K562 (cell line): ENCODE results near the gene ZSWIM3. TPM values are rescaled to one million over a fixed set of nuclear protein-coding genes. Genes with fewer than 3 reads are reported as not detected.

ENCODE experiments used
- EGR1 ChIP-seq: fragments of 450-650 bp; conservative IDR thresholded peaks from 2 replicates; pipeline ENCODE4 v1.6.1; 2017; ENCODE audit warnings: mild to moderate bottlenecking
- U2AF2 ChIP-seq: fragments of 200-400 bp; formaldehyde crosslinking; optimal IDR thresholded peaks from 2 replicates; pipeline ENCODE3; 2017; ENCODE audit warnings: low read depth, mild to moderate bottlenecking, low read length
- ZNF384 ChIP-seq: IDR thresholded peaks from 2 replicates; pipeline ENCODE4 v1.6.1; 2012; ENCODE audit warnings: low read depth, low read length, improper control_type of control experiment
- polyA plus RNA-seq, 8 experiments: library from polyadenylated mRNA; depleted of rRNA in 4 of 8; stranded (reverse) in 5 of 8; unstranded in 3 of 8; fragments of >200 nt; fragmentation: Nextera tagmentation in 2 of 8; fragmentation: Illumina TruSeq in 1 of 8; extraction: Ambion mirVana in 2 of 8; extraction: Trizol in 1 of 8; gene quantifications; 2 replicates each; pipeline versions ENCODE4 v1.2.1 to v1.2.3, GENCODE V29; 2011 to 2014; ENCODE audit warnings: inconsistent platforms in 1 of 8, missing spikeins in 1 of 8
- total RNA-seq, 7 experiments: library from RNA; depleted of rRNA in 6 of 7; stranded (reverse); fragments of >200 nt in 6 of 7; fragmentation: Illumina TruSeq in 2 of 7; extraction: Trizol in 2 of 7; gene quantifications; 2 replicates each; pipeline versions ENCODE4 v1.2.1 to v1.2.3, GENCODE V29; 2011 to 2021; ENCODE audit warnings: low replicate concordance in 1 of 7
- TF ChIP-seq, protein P1 (sequence below): fragments of 450-650 bp; IDR thresholded peaks from 2 replicates; pipeline ENCODE4 v1.6.1; 2016; ENCODE audit warnings: mild to moderate bottlenecking, moderate library complexity
- TF ChIP-seq, protein P2 (sequence below), 3 experiments: fragments of 200-800 bp in 1 of 3; sonication (Bioruptor generic) in 1 of 3; sonication (generic) in 1 of 3; formaldehyde crosslinking in 1 of 3; IDR thresholded peaks; 2 replicates each; pipeline versions ENCODE4 v1.6.1 to v1.8.0; 2016 to 2022; ENCODE audit warnings: mild to moderate bottlenecking in 2 of 3, missing compliant biosample characterization in 2 of 3, missing genetic modification characterization in 2 of 3, missing genetic modification reagents in 1 of 3
- TF ChIP-seq, protein P3 (sequence below), 2 experiments: IDR thresholded peaks in 1 of 2; conservative IDR thresholded peaks in 1 of 2; 2 replicates each; pipeline ENCODE4 v1.6.1; 2016; ENCODE audit warnings: low read depth in 2 of 2, mild to moderate bottlenecking in 1 of 2, missing compliant biosample characterization in 1 of 2, missing genetic modification characterization in 1 of 2, moderate library complexity in 1 of 2
- TF ChIP-seq, protein P4 (sequence below): fragments of 250-450 bp; sonication (Bioruptor Pico); IDR thresholded peaks from 2 replicates; pipeline ENCODE4 v1.5.0; 2020; ENCODE audit warnings: mild to moderate bottlenecking, borderline replicate concordance

Gene ZSWIM3
- total and polyA plus RNA-seq, 9 of the 15 experiments (the other 6 are each of a cell fraction or from before 2014, with no cell fraction given): 1.7 to 4.3 (median 2.9) TPM

DNA sequence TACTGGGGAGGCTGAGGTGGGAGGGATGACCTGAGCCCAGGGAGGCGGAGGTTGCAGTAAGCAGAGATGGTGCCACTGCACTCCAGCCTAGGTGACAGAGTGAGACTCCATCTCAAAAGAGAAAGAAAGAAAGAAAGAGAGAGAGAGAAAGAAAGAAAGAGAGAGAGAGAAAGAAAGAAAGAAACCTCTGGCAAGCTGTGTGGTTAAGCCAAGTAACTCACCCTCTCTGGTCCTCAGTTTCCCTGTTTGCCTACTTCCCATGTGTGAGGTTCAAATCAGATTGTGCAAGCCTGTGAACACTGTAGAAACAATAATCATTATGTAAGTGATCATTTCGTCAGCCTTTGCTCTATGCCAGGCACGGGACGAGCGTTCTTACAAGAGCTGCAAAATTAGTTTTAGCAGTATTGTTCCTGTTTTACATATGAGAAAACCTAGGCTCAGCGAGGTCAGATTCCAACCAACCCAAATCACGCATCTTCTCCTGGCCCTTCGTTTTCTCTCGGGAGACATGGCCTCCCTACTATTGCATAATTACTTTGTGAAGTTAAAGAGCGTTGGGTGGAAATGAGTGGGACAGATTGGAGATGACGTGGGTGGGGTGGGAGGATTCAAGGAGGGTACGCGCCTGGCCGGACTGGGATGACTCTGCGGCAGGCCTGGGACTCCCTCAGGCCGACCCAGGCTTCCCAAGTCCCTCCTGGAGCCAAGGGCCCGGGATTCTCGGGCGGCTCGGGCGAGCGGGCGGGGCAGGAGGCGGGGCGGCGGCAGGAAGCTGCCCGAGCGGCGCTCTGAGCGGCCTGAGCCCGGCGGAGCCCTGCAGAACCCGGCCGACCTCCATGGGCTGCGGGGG lies 24.2 kb upstream of the ZSWIM3 start, which contains the start of gene SNX21 (continued):
- TF ChIP-seq, protein P1, sequence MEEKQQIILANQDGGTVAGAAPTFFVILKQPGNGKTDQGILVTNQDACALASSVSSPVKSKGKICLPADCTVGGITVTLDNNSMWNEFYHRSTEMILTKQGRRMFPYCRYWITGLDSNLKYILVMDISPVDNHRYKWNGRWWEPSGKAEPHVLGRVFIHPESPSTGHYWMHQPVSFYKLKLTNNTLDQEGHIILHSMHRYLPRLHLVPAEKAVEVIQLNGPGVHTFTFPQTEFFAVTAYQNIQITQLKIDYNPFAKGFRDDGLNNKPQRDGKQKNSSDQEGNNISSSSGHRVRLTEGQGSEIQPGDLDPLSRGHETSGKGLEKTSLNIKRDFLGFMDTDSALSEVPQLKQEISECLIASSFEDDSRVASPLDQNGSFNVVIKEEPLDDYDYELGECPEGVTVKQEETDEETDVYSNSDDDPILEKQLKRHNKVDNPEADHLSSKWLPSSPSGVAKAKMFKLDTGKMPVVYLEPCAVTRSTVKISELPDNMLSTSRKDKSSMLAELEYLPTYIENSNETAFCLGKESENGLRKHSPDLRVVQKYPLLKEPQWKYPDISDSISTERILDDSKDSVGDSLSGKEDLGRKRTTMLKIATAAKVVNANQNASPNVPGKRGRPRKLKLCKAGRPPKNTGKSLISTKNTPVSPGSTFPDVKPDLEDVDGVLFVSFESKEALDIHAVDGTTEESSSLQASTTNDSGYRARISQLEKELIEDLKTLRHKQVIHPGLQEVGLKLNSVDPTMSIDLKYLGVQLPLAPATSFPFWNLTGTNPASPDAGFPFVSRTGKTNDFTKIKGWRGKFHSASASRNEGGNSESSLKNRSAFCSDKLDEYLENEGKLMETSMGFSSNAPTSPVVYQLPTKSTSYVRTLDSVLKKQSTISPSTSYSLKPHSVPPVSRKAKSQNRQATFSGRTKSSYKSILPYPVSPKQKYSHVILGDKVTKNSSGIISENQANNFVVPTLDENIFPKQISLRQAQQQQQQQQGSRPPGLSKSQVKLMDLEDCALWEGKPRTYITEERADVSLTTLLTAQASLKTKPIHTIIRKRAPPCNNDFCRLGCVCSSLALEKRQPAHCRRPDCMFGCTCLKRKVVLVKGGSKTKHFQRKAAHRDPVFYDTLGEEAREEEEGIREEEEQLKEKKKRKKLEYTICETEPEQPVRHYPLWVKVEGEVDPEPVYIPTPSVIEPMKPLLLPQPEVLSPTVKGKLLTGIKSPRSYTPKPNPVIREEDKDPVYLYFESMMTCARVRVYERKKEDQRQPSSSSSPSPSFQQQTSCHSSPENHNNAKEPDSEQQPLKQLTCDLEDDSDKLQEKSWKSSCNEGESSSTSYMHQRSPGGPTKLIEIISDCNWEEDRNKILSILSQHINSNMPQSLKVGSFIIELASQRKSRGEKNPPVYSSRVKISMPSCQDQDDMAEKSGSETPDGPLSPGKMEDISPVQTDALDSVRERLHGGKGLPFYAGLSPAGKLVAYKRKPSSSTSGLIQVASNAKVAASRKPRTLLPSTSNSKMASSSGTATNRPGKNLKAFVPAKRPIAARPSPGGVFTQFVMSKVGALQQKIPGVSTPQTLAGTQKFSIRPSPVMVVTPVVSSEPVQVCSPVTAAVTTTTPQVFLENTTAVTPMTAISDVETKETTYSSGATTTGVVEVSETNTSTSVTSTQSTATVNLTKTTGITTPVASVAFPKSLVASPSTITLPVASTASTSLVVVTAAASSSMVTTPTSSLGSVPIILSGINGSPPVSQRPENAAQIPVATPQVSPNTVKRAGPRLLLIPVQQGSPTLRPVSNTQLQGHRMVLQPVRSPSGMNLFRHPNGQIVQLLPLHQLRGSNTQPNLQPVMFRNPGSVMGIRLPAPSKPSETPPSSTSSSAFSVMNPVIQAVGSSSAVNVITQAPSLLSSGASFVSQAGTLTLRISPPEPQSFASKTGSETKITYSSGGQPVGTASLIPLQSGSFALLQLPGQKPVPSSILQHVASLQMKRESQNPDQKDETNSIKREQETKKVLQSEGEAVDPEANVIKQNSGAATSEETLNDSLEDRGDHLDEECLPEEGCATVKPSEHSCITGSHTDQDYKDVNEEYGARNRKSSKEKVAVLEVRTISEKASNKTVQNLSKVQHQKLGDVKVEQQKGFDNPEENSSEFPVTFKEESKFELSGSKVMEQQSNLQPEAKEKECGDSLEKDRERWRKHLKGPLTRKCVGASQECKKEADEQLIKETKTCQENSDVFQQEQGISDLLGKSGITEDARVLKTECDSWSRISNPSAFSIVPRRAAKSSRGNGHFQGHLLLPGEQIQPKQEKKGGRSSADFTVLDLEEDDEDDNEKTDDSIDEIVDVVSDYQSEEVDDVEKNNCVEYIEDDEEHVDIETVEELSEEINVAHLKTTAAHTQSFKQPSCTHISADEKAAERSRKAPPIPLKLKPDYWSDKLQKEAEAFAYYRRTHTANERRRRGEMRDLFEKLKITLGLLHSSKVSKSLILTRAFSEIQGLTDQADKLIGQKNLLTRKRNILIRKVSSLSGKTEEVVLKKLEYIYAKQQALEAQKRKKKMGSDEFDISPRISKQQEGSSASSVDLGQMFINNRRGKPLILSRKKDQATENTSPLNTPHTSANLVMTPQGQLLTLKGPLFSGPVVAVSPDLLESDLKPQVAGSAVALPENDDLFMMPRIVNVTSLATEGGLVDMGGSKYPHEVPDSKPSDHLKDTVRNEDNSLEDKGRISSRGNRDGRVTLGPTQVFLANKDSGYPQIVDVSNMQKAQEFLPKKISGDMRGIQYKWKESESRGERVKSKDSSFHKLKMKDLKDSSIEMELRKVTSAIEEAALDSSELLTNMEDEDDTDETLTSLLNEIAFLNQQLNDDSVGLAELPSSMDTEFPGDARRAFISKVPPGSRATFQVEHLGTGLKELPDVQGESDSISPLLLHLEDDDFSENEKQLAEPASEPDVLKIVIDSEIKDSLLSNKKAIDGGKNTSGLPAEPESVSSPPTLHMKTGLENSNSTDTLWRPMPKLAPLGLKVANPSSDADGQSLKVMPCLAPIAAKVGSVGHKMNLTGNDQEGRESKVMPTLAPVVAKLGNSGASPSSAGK: no peak
- TF ChIP-seq, protein P2, sequence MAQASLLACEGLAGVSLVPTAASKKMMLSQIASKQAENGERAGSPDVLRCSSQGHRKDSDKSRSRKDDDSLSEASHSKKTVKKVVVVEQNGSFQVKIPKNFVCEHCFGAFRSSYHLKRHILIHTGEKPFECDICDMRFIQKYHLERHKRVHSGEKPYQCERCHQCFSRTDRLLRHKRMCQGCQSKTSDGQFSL (CRISPR knock-in tag; IDR thresholded peaks at IDR 0.05): no peak
- TF ChIP-seq, protein P2 (tag; IDR thresholded peaks at IDR 0.05): no peak
- TF ChIP-seq U2AF2 (no peak), ZNF384 (no peak), EGR1 (peak; percentile 83)
- TF ChIP-seq, protein P3, sequence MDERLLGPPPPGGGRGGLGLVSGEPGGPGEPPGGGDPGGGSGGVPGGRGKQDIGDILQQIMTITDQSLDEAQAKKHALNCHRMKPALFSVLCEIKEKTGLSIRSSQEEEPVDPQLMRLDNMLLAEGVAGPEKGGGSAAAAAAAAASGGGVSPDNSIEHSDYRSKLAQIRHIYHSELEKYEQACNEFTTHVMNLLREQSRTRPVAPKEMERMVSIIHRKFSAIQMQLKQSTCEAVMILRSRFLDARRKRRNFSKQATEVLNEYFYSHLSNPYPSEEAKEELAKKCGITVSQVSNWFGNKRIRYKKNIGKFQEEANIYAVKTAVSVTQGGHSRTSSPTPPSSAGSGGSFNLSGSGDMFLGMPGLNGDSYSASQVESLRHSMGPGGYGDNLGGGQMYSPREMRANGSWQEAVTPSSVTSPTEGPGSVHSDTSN (CRISPR knock-in tag; IDR thresholded peaks at IDR 0.05; ENCODE audit: low read depth): no peak
- TF ChIP-seq, protein P3 (tag; conservative IDR thresholded peaks at IDR 0.05; ENCODE audit: low read depth): no peak
- TF ChIP-seq, protein P4, sequence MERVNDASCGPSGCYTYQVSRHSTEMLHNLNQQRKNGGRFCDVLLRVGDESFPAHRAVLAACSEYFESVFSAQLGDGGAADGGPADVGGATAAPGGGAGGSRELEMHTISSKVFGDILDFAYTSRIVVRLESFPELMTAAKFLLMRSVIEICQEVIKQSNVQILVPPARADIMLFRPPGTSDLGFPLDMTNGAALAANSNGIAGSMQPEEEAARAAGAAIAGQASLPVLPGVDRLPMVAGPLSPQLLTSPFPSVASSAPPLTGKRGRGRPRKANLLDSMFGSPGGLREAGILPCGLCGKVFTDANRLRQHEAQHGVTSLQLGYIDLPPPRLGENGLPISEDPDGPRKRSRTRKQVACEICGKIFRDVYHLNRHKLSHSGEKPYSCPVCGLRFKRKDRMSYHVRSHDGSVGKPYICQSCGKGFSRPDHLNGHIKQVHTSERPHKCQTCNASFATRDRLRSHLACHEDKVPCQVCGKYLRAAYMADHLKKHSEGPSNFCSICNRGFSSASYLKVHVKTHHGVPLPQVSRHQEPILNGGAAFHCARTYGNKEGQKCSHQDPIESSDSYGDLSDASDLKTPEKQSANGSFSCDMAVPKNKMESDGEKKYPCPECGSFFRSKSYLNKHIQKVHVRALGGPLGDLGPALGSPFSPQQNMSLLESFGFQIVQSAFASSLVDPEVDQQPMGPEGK: no peak
